Suprapubic skin (tissue), 4 donors: ENCODE results near the gene ZBTB45. TPM values are rescaled to one million over a fixed set of nuclear protein-coding genes. Genes with fewer than 3 reads are reported as not detected.

Experiments used
- DNase-seq, 2 donors: peaks; one replicate each; pipeline ENCODE4 v3.0.0-alpha.2; 2019; ENCODE audit warnings: low spot score in 2 of 2
- H3K27ac ChIP-seq: fragments of 200-600 bp; sonication (generic); one replicate; pipeline ENCODE4 v1.5.1; 2019
- H3K27me3 ChIP-seq: fragments of 200-600 bp; sonication (generic); one replicate; pipeline ENCODE4 v1.5.1; 2019
- H3K36me3 ChIP-seq: fragments of 200-600 bp; sonication (generic); one replicate; pipeline ENCODE4 v1.5.1; 2019
- H3K4me1 ChIP-seq: fragments of 200-600 bp; sonication (generic); one replicate; pipeline ENCODE4 v1.5.1; 2019
- H3K4me3 ChIP-seq: fragments of 200-600 bp; sonication (generic); one replicate; pipeline ENCODE4 v1.5.1; 2019; ENCODE audit warnings: mild to moderate bottlenecking
- H3K9me3 ChIP-seq: fragments of 200-600 bp; sonication (generic); one replicate; pipeline ENCODE4 v1.5.1; 2019
- EP300 ChIP-seq: sonication (generic); formaldehyde crosslinking; IDR thresholded peaks from one replicate; pipeline ENCODE4 v1.6.1; 2017; ENCODE audit warnings: antibody characterized with exemption
- POLR2A ChIP-seq, 2 donors: fragments of 450-650 bp; IDR thresholded peaks; one replicate each; pipeline ENCODE4 v1.6.1; 2017; ENCODE audit warnings: antibody characterized with exemption in 2 of 2, mild to moderate bottlenecking in 2 of 2, moderate library complexity in 2 of 2
- POLR2AphosphoS5 ChIP-seq, 3 donors: sonication (generic); formaldehyde crosslinking; IDR thresholded peaks; one replicate each; pipeline ENCODE4 v1.6.1; 2017; ENCODE audit warnings: antibody characterized with exemption in 3 of 3
- WGBS: methylation state at CpG from one replicate; pipeline ENCODE4 v1.1.5; 2018; 5-methylcytosine and 5-hydroxymethylcytosine counted together
- total RNA-seq, 4 donors: library from RNA; depleted of rRNA; stranded (reverse); fragments of >200 nt; gene quantifications; one replicate each; pipeline ENCODE4 v1.1.0, GENCODE V29; 2016
- TF ChIP-seq, protein P1 (sequence below), 2 donors: fragments of 200-600 bp in 1 of 2; fragments of 450-650 bp in 1 of 2; sonication (generic) in 1 of 2; IDR thresholded peaks; one replicate each; pipeline ENCODE4 v1.5.1; 2016 to 2019; ENCODE audit warnings: antibody characterized with exemption in 2 of 2, mild to moderate bottlenecking in 1 of 2, moderate library complexity in 1 of 2

ZBTB45 gene
- total RNA-seq, 4 donors from 2014 or later = 6.7 to 20.7 (median 15.8) TPM

DNA sequence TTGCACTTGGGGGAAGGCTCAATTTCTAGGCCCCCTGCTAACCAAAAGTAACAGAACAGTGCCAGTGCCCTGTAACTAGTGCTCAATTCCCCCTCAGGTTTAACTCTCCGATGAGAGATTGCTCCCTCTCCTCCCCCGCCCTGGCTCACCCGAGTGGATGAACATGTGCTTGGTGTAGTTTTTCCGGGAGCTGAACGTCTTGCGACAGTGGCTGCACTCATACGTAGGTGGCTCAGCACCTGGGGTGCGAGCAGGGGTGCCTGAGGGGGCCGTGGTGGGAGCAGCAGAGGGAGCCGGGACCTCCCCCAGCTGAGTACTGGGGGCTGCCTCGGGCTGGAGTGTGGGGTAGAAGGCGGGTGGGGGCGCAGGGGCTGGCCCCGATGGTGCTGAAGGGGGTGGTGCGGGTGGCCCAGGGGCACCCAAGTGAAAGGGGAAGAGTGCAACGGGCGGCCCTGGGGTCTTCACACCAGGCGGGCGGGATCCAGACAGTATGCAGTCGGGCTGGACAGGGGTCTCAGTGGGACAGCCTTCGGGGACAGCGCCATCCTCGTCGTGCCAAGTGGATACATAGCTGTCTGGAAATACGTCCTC, 3.3 kb downstream of the ZBTB45 start:
- no peak for TF ChIP-seq POLR2A (IDR thresholded peaks at IDR 0.05)
- TF ChIP-seq POLR2AphosphoS5 (IDR thresholded peaks at IDR 0.05) = no peak
- TF ChIP-seq, protein P1, sequence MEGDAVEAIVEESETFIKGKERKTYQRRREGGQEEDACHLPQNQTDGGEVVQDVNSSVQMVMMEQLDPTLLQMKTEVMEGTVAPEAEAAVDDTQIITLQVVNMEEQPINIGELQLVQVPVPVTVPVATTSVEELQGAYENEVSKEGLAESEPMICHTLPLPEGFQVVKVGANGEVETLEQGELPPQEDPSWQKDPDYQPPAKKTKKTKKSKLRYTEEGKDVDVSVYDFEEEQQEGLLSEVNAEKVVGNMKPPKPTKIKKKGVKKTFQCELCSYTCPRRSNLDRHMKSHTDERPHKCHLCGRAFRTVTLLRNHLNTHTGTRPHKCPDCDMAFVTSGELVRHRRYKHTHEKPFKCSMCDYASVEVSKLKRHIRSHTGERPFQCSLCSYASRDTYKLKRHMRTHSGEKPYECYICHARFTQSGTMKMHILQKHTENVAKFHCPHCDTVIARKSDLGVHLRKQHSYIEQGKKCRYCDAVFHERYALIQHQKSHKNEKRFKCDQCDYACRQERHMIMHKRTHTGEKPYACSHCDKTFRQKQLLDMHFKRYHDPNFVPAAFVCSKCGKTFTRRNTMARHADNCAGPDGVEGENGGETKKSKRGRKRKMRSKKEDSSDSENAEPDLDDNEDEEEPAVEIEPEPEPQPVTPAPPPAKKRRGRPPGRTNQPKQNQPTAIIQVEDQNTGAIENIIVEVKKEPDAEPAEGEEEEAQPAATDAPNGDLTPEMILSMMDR (IDR thresholded peaks at IDR 0.05) = no peak
- no peak for TF ChIP-seq EP300
- Histone ChIP-seq H3K4me1 (peaks cover 64% of the 10 kb centered on the region), H3K36me3 (peaks cover 20% of the 10 kb centered on the region), H3K9me3 (no peaks in the 10 kb centered on the region), H3K27ac (no peak overlapping the region), H3K4me3 (no peak overlapping the region), H3K27me3 (no peaks in the 10 kb centered on the region)
- WGBS = 91% methylated on average over 18 of the region's 25 CpGs
- no peak for DNase-seq

DNA sequence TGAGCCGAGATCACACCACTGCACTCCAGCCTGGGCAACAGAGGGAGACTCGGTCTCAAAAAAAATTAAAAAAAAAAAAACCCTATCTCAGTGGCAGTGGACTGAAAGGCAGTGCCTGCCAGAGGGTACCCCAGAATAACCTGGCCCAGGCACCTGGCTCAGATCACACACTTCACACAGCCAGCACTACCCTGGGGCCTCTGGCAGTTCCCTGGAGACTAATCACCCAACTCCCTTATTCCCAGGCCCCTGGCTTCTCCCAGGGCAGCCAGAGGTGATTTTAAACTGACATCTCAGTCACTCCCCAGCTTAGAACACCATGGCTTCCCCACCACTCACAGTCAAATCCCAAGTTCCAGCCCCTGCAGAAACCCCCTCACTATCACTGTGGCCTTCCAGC, 4.4 kb downstream of the ZBTB45 start:
- Histone ChIP-seq H3K9me3 (no peaks in the 10 kb centered on the region), H3K4me1 (peaks cover 59% of the 10 kb centered on the region), H3K27me3 (no peaks in the 10 kb centered on the region), H3K27ac (no peak overlapping the region), H3K36me3 (peaks cover 20% of the 10 kb centered on the region), H3K4me3 (no peak overlapping the region)
- WGBS = 100% methylated on average over 2 of the region's 2 CpGs
- TF ChIP-seq, protein P1 (IDR thresholded peaks at IDR 0.05) = no peak
- TF ChIP-seq EP300 (no peak), POLR2A (IDR thresholded peaks at IDR 0.05) (no peak), POLR2AphosphoS5 (IDR thresholded peaks at IDR 0.05) (no peak)
- DNase-seq = no peak

DNA sequence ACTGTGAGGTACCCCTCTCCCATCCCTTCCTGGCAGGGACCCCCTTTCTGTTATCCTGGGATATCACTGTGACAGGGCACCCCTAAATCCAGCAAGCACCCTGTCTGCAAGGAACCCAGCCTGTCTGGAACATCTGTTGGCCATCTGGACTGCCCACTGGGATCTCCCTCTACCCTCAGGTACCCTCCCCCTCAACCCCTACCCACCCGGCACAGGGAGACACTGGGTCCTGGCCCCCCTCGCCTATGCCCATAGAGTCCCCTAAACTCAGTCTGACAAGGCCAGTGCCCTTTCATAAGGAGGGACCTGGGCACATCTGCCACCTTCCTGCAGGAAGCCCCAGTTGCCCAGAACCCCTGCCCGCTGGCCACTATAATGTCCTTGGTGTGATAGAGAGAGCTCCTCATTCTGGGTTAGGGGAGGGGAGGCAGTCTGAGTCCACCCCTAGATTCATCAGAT, 5.0 kb downstream of the ZBTB45 start:
- H3K27me3 ChIP-seq = no peaks in the 10 kb centered on the region
- 45% methylated on average over 3 of the region's 3 CpGs for WGBS
- H3K4me3 ChIP-seq = peak overlapping the region; percentile 42
- no peaks in the 10 kb centered on the region for H3K9me3 ChIP-seq
- TF ChIP-seq POLR2A (IDR thresholded peaks at IDR 0.05) (no peak), POLR2AphosphoS5 (IDR thresholded peaks at IDR 0.05) (no peak), EP300 (no peak)
- TF ChIP-seq, protein P1 (IDR thresholded peaks at IDR 0.05) = no peak
- peaks cover 56% of the 10 kb centered on the region for H3K4me1 ChIP-seq
- peak overlapping the region; percentile 31 for H3K27ac ChIP-seq
- no peak for DNase-seq
- peaks cover 20% of the 10 kb centered on the region for H3K36me3 ChIP-seq

DNA sequence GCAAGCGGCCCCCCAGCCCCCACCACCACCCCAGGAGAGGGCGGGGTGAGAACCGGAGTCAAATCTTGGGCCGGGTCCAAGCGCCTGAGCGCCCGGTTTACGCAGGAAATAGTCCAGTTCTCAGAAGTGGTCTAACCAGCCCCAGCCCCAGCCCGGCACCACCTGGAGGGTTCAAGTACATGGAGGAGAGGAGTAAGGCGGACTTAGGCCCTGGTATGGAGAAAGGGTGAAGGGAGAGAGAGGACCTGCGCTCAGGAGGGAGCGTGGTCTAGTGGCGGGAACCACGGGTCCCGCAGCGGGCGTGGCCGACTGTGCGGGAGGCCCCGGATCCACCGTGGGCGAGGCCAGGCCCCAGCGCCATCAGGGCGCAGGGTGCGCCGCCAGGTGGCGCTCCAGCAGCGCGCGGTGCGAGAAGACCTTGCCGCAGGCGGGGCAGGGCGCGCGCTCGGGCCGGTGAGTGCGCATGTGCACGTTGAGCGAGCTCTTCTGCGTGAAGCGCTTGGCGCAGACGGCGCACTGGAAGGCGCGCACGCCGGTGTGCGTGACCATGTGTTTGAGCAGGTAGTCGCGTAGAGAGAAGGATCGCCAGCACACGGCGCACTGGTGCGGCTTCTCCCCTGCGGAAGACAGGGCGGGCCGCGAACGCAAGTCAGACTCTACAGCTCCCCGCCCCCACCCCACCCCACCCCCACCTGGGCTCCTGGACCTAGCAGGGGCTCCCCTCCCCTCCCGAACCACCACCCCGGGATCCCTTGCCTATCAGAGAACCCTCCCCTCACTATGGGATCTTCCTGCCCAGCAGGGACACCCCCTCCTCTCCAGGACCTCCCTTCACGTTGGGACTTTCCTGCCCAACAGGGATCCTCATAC, 5.7 kb downstream of the ZBTB45 start:
- peak; percentile 91 for DNase-seq
- 17% methylated on average over 36 of the region's 66 CpGs for WGBS
- no peaks in the 10 kb centered on the region for H3K9me3 ChIP-seq
- TF ChIP-seq POLR2A (IDR thresholded peaks at IDR 0.05) (no peak), EP300 (no peak), POLR2AphosphoS5 (IDR thresholded peaks at IDR 0.05) (peak in 1 of 3 donors; percentile 74)
- TF ChIP-seq, protein P1 (IDR thresholded peaks at IDR 0.05) = peak; percentile 84 to 97
- H3K27me3 ChIP-seq = no peaks in the 10 kb centered on the region
- H3K36me3 ChIP-seq = peaks cover 20% of the 10 kb centered on the region
- peaks cover 53% of the 10 kb centered on the region for H3K4me1 ChIP-seq
- H3K4me3 ChIP-seq = peak overlapping the region; percentile 42
- H3K27ac ChIP-seq = peak overlapping the region; percentile 52

DNA sequence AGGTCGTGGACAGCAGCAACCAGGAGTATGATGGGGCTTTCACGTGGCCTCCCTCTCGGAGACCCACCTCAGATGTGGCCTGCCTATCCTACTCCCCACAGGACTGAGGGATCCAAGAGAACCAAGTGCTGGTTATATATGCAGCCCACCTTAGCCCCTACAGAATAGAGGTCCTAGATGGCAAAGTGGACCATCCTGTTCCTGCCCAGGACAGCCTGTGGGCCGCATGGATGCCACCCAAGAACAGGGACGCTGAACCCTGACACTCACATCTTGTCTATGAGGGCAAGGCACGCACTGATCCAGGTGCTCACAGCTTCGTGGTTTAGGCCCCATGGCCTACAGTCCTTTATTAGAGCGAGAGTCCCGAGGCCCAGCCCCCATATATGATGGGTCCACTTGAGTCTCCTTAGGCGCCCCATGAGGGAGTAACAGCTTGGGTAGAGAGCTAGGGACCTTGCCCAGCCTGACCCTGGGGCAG, 6.4 kb downstream of the ZBTB45 start:
- no peak for DNase-seq
- 94% methylated on average over 5 of the region's 10 CpGs for whole genome bisulfite sequencing
- TF ChIP-seq POLR2A (IDR thresholded peaks at IDR 0.05) = no peak
- no peak for TF ChIP-seq POLR2AphosphoS5 (IDR thresholded peaks at IDR 0.05)
- TF ChIP-seq EP300 = no peak
- TF ChIP-seq, protein P1 (IDR thresholded peaks at IDR 0.05) = no peak
- no peaks in the 10 kb centered on the region for H3K9me3 ChIP-seq
- H3K27ac ChIP-seq = peak overlapping the region; percentile 52
- H3K36me3 ChIP-seq = peaks cover 20% of the 10 kb centered on the region
- no peaks in the 10 kb centered on the region for H3K27me3 ChIP-seq
- no peak overlapping the region for H3K4me3 ChIP-seq
- H3K4me1 ChIP-seq = peaks cover 47% of the 10 kb centered on the region
